GM19372 (cell line): ENCODE measurements around the gene NFIC.
"Not testable (repeated sequence)": the region's sequence is repeated elsewhere in the genome, so short reads cannot be mapped to it uniquely, and the experiment has no call there.

ENCODE experiments used
- ATAC-seq: cut with Tn5 transposase; IDR thresholded peaks from one replicate; pipeline ENCODE4 v1.9.1; 2021; ENCODE audit warnings: mild to moderate bottlenecking, low read depth, moderate library complexity; ENCODE audit not compliant: unreplicated experiment

The NFIC gene

GRCh38 chr19:3370728-3371591 lies 4.6 kb downstream of the NFIC start:
- no peak for ATAC-seq

DNA sequence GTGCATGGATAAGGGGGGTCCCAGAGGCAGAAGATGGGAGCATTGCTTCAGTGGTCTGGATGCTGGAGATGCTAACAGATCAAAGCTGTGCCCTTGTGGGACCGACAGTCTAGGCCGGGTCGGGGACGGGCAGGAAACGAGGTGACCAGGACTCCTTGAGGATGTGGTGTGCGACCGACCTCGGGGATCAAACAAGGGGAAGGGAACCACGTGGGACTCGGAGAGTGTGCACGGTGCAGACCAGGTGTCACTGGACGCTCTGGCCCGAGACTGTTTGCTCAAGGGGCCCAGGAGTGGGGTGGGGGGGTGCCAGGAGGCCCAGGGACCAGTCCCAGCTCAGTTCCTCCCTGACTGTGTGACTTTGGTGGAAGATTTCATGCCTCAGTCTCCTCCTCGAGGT lies 6.0 kb downstream of the NFIC start:
- no peak for ATAC-seq

GRCh38 chr19:3373971-3374368 lies 7.6 kb downstream of the NFIC start:
- ATAC-seq = no peak

DNA sequence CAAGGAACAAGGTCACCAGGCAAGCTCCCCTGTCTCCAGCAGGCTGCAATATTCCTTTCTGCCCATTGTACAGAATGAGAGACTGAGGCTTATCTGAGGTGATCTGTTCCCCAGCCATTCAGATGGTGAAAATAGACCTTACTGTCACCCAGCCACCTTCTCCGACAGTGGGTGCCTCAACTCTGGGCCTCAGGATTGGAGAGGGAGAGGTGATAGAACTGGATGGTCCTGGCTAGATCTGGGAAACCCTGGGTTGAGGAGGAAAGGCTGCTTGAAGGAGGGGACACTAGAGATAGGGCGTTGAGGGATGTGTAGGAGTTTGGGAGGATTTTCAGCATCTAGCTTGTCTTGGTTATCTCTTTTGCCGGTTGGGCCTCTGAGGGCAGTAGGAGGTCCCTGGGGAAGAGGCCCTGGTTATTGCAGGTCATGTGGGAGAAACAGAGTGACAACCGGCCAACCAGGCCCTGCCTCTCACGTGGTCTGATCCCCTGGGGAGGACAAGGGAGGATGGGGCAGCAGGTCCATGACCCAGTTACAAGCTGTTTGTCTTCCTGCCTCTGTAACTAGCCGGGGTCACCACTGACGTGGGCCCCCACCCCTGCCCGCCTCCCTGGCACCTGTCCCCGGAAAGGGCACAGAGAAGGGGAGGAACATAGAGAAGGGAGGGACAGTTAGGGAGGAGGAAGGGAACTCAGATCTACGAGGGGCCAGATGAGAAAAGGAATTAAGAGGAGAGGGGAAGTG lies 8.2 kb downstream of the NFIC start:
- ATAC-seq = no peak

DNA sequence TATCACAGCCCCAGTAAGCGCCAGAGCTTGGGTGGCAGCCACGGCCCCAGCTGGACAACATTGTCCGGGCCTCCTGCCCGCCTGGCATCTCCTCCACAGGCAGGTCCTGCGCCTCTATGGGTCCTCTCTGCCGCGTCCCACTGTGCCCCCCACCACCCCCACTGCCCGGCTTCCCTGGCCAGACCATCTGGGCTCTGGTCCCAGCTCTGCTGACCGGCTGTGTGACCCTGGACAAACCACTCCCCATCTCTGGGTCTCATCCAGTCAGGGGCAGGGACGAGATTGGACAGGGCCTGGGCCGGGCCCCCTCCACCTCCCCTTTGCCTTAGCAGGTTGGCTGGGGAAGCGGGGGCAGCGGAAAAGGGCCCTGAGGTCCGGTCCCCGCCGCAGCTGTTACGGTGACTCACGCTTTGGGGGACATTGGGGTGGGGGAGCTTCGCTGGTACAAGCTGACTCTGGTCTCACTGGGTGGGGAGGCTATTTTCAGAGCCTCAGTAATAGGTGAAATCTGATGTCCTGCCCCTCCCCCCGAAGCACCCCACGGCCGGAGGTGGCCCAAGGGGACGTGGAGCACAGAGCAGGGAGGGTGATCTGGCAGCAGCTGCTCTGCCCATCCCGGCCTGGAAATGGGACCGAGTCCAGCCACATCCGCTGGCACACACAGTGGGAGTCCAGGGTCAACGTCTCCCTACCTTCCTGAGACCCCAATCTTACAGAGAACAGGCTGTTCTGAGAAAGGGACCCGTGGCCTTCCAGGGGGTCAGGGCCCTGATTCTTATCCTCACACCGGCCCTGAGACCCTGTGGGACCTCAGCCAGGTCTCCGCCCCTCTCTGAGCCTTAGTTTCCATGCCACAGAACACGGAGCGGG lies 9.1 kb downstream of the NFIC start:
- ATAC-seq = no peak

DNA sequence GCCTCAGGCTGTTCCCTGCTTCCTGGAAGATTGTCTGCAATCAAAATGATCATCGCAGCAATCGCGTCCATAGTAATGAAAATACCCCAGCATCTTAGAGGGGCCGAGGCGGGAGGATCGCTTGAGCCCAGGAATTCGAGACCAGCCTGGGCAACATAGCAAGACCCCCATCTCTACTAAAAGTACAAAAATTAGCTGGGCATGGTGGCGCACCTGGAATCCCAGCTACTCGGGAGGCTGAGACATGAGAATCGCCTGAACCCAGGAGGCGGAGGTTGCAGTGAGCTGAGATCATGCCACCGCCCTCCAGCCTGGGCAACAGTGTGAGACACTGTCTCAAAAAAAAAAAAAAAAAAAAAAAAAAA lies 9.7 kb downstream of the NFIC start:
- ATAC-seq = not testable (repeated sequence)

DNA sequence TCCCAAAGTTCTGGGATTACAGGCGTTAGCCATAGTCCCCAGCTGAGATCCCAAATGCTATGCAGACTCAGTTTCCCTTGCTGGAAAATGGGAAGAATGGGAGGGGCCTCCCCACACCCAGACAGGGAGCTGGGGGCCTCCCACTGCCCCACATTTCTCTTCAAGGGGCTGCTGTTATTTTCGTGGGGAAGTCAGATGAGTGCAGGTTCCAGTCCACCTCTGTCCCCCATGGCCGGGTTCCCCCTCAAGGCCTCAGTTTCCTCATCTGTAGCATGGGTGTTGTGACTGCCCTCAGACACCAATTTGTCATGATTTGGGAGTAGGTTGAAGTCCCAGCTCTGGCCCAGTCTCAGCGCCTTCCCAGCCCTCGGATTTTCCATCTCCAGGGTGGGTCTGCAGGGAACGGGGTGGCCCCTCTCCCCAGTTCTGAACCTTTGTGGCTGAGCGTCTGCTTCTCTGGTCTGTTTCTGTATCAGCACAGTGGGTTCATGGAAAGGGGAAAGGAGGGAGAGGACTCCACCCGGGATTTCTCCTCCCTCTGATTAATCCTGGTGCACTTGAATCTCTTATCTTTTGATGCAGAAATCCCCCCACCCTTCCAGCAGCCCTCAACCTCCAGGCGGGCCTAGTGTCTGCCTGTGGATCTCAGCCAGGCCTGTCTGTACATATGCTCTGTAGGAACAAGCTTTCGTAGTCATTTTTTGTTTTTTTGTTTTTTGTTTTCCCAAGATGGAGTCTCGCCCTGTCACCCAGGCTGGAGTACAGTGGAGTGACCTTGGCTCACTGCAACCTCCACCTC lies 12.2 kb downstream of the NFIC start:
- no peak for ATAC-seq

DNA sequence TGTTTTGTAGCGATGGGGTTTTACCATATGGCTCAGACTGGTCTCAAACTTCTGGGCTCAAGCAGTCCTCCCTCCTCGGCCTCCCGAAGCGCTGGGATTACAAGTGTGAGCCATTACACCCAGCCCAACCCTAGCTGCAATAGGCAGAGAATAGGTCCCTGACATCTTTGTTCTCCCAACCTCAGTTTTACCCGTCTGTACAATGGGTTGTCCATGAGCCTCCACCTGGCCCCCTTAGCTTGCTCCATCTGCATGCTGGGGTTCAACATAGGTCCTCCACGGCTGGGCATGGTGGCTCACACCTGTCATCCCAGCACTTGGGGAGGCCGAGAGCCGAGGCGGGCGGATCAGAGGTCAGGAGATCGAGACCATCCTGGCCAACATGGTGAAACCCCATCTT lies 14.4 kb downstream of the NFIC start:
- no peak for ATAC-seq

- no peak for ATAC-seq
These were observed 15.5 kb downstream of the NFIC start for GRCh38 chr19:3381701-3382372.

- no peak for ATAC-seq
These were observed 16.2 kb downstream of the NFIC start for GRCh38 chr19:3382460-3383100.

GRCh38 chr19:3383121-3383722 lies 16.8 kb downstream of the NFIC start:
- no peak for ATAC-seq

- no peak for ATAC-seq
These were observed 20.3 kb downstream of the NFIC start for GRCh38 chr19:3386447-3387234.

- ATAC-seq = no peak
These were observed 21.5 kb downstream of the NFIC start for GRCh38 chr19:3387645-3388589.

DNA sequence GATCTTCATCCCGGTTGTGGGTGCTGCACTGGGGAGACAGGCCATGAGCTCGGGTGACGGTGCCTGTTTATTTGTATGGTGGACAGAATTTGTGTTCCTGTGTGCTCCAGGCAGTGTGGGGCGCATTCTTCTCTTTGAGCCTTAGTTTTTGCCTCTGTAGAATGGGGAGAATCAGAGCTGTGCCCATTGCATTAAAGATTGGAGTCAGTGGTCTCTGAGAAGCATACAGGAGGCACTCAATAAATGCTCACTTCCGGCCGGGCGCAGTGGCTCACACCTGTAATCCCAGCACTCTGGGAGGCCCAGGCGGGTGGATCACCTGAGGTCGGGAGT lies 23.0 kb downstream of the NFIC start:
- no peak for ATAC-seq

GRCh38 chr19:3389876-3390371 lies 23.5 kb downstream of the NFIC start:
- ATAC-seq = no peak

DNA sequence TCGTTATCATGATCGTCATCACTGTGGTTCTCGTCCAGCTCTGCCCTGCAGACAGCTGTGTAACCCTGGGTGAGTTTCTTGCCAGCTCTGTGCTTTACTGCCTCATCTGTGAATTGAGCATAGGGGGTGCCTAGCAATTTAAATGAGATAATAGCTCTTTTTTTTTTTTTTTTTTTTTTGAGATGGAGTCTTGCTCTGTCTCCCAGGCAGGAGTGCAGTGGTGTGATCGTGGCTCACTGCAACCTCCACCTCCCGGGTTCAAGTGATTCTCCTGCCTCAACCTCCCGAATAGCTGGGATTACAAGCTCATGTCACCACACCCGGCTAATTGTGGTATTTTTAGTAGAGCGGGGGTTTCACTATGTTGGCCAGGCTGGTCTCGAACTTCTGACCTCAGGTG lies 25.5 kb downstream of the NFIC start:
- not testable (repeated sequence) for ATAC-seq

DNA sequence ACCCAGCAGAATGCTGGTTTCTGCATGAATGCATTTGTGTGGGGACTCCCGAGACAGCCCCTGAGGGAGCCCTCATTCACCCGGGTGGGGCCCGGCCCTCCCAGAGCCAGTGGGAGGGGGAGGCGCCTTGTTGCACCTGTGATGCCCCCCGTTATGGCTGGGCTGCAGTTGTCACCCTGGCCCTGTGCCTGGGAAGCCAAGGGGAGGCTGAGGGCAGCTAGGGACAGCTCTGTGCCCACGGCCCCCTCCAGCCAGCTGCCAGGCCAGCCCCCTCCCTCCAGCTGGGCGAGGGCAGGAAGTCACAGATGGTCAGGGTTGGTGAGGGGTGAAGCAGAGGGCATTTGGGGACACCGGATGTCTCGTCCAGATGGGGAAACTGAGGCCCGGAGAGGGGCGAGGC lies 26.1 kb downstream of the NFIC start:
- ATAC-seq = no peak
